ENCODE results near the gene ATCAY.
"Not testable (repeated sequence)": the region's sequence is repeated elsewhere in the genome, so short reads cannot be mapped to it uniquely, and the experiment has no call there.

ATCAY gene

GRCh38 chr19:3857449-3858003 lies 23.0 kb upstream of the ATCAY start:
- no peak for DNase-seq

- DNase-seq = no peak
These were observed 20.0 kb upstream of the ATCAY start for GRCh38 chr19:3860499-3860898.

GRCh38 chr19:3862826-3863500 lies 17.5 kb upstream of the ATCAY start:
- DNase-seq = no peak

- DNase-seq = no peak
These were observed 16.8 kb upstream of the ATCAY start for GRCh38 chr19:3863648-3864047.

- DNase-seq = no peak
These were observed 13.4 kb upstream of the ATCAY start for GRCh38 chr19:3866910-3867638.

- no peak for DNase-seq
These were observed 12.3 kb upstream of the ATCAY start for GRCh38 chr19:3867971-3868769.

GRCh38 chr19:3868770-3869456 lies 11.6 kb upstream of the ATCAY start, which contains the start of gene ZFR2:
TSS of gene ZFR2 (minus strand) at chr19:3869038. CDS start at chr19:3869017, 21 bp downstream.
- DNase-seq = peak; percentile 18

GRCh38 chr19:3873151-3873550 lies 7.3 kb upstream of the ATCAY start:
- DNase-seq = no peak

GRCh38 chr19:3874695-3875094 lies 5.8 kb upstream of the ATCAY start:
- DNase-seq = not testable (repeated sequence)

- no peak for DNase-seq
These were observed 829 bp upstream of the ATCAY start for GRCh38 chr19:3879656-3880055.

- no peak for DNase-seq
These were observed 971 bp downstream of the ATCAY start for GRCh38 chr19:3881272-3882040.

GRCh38 chr19:3882041-3882384 lies 1.5 kb downstream of the ATCAY start:
- DNase-seq = no peak

GRCh38 chr19:3890591-3890990 lies 10.1 kb downstream of the ATCAY start:
- DNase-seq = no peak

- DNase-seq = no peak
These were observed 13.2 kb downstream of the ATCAY start for GRCh38 chr19:3893509-3894179.

- not testable (repeated sequence) for DNase-seq
These were observed 14.5 kb downstream of the ATCAY start for GRCh38 chr19:3894959-3895358.

GRCh38 chr19:3895788-3896187 lies 15.3 kb downstream of the ATCAY start:
- no peak for DNase-seq

- no peak for DNase-seq
These were observed 17.5 kb downstream of the ATCAY start for GRCh38 chr19:3897936-3898335.

- DNase-seq = no peak
These were observed 17.9 kb downstream of the ATCAY start for GRCh38 chr19:3898426-3898825.

- no peak for DNase-seq
These were observed 19.2 kb downstream of the ATCAY start for GRCh38 chr19:3899531-3900294.

GRCh38 chr19:3902317-3902973 lies 22.0 kb downstream of the ATCAY start:
- no peak for DNase-seq
